AG10803 (cell line): ENCODE measurements around the gene TMEM100.
A peak's percentile ranks its signal among the peaks of the same experiment; 100 is the strongest.

Experiments used
- DNase-seq: peaks from one replicate; pipeline ENCODE4 v3.0.0; 2010; ENCODE audit warnings: low read depth
- H3K4me3 ChIP-seq: 2 replicates; pipeline ENCODE4 v1.5.1; 2011; ENCODE audit warnings: mild to moderate bottlenecking, low read length, control low read depth
- TF ChIP-seq, protein P1 (sequence below): conservative IDR thresholded peaks from 2 replicates; pipeline ENCODE4 v1.5.1; 2011; ENCODE audit warnings: mild to moderate bottlenecking, low read length, control low read depth, inconsistent platforms

Gene TMEM100

DNA sequence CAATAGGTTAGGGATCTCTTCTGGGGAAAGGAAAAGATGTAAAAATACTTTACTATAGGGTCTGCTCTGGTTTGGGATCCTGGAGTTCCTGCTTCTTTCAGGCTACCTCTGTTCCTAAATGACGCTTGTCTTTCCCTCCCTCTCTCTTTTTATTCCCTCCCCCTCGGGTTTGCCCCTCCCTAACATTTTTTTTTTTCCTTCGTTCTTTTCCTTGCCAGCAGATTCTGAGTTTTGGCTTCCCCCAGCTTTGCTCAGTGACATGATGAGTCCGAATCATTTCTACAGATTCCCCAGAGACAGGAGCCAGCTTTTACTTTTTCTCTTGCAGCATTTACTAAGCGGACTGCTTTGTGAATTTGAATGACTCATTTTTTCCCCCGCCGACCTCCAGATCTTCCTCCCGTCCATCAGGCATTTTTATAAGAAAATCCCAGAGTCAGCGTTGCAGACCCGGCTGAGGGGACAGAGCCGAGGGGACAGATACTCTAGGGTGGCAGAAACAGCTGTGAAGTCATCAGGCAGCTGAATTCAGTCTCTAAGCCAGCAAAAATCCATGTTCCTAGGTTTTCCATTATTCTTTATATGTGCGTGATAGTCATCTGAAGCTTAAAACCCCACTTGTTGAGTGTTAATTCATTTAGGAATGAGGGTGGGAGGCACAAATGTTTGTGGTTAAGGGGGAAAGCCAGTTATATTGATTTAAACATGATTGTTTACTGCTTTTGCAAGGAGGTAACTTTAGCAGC, at the start of gene TMEM100:
TSS of gene TMEM100 (minus strand) at position 123 of the 746 bp plus-strand sequence. CDS start 1,794 bp downstream, outside the sequence.
- TF ChIP-seq, protein P1, sequence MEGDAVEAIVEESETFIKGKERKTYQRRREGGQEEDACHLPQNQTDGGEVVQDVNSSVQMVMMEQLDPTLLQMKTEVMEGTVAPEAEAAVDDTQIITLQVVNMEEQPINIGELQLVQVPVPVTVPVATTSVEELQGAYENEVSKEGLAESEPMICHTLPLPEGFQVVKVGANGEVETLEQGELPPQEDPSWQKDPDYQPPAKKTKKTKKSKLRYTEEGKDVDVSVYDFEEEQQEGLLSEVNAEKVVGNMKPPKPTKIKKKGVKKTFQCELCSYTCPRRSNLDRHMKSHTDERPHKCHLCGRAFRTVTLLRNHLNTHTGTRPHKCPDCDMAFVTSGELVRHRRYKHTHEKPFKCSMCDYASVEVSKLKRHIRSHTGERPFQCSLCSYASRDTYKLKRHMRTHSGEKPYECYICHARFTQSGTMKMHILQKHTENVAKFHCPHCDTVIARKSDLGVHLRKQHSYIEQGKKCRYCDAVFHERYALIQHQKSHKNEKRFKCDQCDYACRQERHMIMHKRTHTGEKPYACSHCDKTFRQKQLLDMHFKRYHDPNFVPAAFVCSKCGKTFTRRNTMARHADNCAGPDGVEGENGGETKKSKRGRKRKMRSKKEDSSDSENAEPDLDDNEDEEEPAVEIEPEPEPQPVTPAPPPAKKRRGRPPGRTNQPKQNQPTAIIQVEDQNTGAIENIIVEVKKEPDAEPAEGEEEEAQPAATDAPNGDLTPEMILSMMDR = no peak
- H3K4me3 ChIP-seq = peak within 1 kb of the TSS; percentile 39
- peak; percentile 76 for DNase-seq

GRCh38 chr17:55772086-55772485, 49.4 kb upstream of the TMEM100 start:
- TF ChIP-seq, protein P1 = no peak
- no peak for DNase-seq
- H3K4me3 ChIP-seq = no peak overlapping the region

- no peak overlapping the region for H3K4me3 ChIP-seq
- TF ChIP-seq, protein P1 = peak; percentile 68
- peak; percentile 72 for DNase-seq
These were observed 47.7 kb upstream of the TMEM100 start for GRCh38 chr17:55770196-55770870.

DNA sequence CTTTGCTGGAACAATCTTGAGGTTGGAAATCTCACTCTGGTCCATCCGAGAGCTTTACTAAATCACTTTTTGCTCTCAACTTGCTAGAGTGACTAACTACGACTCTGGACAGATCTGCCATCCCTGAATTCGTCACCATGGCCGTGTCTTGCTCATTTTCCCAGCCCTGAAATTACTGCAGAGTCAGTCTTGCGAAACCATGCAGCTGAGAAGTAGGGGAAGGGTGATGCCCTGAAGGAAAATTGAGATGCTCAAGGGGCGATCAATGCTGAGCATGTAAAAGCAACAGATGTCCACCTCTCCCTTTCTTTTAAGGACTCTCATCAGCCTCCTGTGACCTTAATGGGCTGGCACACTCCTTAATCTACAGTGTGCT, 46.9 kb upstream of the TMEM100 start:
- H3K4me3 ChIP-seq = no peak overlapping the region
- TF ChIP-seq, protein P1 = no peak
- DNase-seq = peak; percentile 85

- H3K4me3 ChIP-seq = no peak overlapping the region
- peak; percentile 65 for DNase-seq
- TF ChIP-seq, protein P1 = no peak
These were observed 46.4 kb upstream of the TMEM100 start for GRCh38 chr17:55768936-55769624.

DNA sequence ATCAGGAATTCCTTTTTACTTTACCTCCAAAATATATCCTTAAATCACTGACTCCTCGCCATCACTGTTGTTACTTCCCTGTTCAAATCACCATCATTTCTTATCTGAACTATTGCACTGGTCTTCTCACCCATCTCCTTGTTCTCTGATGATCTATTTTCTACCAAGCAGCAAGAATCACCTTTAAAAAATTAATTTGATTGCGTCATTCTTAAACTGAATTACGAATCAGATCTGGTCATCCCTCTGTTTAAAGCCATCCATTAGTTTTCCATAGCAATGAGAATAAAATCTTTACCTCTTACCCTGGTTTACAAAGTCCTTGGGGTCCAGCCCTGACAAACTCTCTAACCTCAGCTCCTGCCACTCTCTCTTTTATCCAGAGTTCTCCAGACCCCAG, 42.8 kb upstream of the TMEM100 start:
- H3K4me3 ChIP-seq = no peak overlapping the region
- TF ChIP-seq, protein P1 = no peak
- DNase-seq = no peak
